Brain microvascular endothelial cell (primary cell): ENCODE measurements around the gene SLC25A48.

ENCODE experiments used
- DNase-seq: peaks from one replicate; pipeline ENCODE4 v3.0.0-alpha.2; 2020
- H3K27ac ChIP-seq: fragments of 250-450 bp; sonication (Bioruptor Pico); 2 replicates; pipeline ENCODE4 v1.5.1; 2020; ENCODE audit warnings: mild to moderate bottlenecking, moderate library complexity
- H3K27me3 ChIP-seq: fragments of 250-450 bp; sonication (Bioruptor Pico); replicated peaks from 2 replicates; pipeline ENCODE4 v1.5.1; 2020; ENCODE audit warnings: mild to moderate bottlenecking
- H3K36me3 ChIP-seq: fragments of 250-450 bp; sonication (Bioruptor Pico); replicated peaks from 2 replicates; pipeline ENCODE4 v1.5.1; 2020; ENCODE audit warnings: mild to moderate bottlenecking
- H3K4me3 ChIP-seq: 2 replicates; pipeline ENCODE4 v1.5.1; 2011; ENCODE audit warnings: low read depth, mild to moderate bottlenecking, control low read depth, low read length, moderate library complexity
- CTCF ChIP-seq: IDR thresholded peaks from 2 replicates; pipeline ENCODE4 v1.5.1; 2011; ENCODE audit warnings: low read depth, mild to moderate bottlenecking, moderate library complexity, low read length, control low read depth, inconsistent platforms; ENCODE audit errors: missing control alignments
- in situ Hi-C: cut with HindIII; loops from 2 replicates; pipeline ENCODE4 v1.10.0; 2017; ENCODE audit warnings: low sequenced_read_pairs, low pct_ligation_motif_present

The SLC25A48 gene

GRCh38 chr5:135866016-135866415 lies 31.6 kb downstream of the SLC25A48 start:
- no peaks in the 10 kb centered on the region for H3K27me3 ChIP-seq
- DNase-seq = no peak
- H3K36me3 ChIP-seq = no peaks in the 10 kb centered on the region
- no peak overlapping the region for H3K27ac ChIP-seq
- in situ Hi-C loops = no loop called here
- TF ChIP-seq CTCF = no peak
- no peak overlapping the region for H3K4me3 ChIP-seq

GRCh38 chr5:135867599-135867998 lies 33.1 kb downstream of the SLC25A48 start:
- Histone ChIP-seq H3K27me3 (no peaks in the 10 kb centered on the region), H3K4me3 (no peak overlapping the region), H3K27ac (no peak overlapping the region), H3K36me3 (no peaks in the 10 kb centered on the region)
- no peak for TF ChIP-seq CTCF
- in situ Hi-C loops = no loop called here
- no peak for DNase-seq

GRCh38 chr5:135868681-135869080 lies 34.2 kb downstream of the SLC25A48 start:
- TF ChIP-seq CTCF = no peak
- Histone ChIP-seq H3K27ac (no peak overlapping the region), H3K36me3 (no peaks in the 10 kb centered on the region), H3K4me3 (no peak overlapping the region), H3K27me3 (no peaks in the 10 kb centered on the region)
- in situ Hi-C loops = no loop called here
- DNase-seq = no peak

- H3K27ac ChIP-seq = no peak overlapping the region
- no peak for TF ChIP-seq CTCF
- no peak overlapping the region for H3K4me3 ChIP-seq
- H3K27me3 ChIP-seq = no peaks in the 10 kb centered on the region
- in situ Hi-C loops = no loop called here
- H3K36me3 ChIP-seq = no peaks in the 10 kb centered on the region
- DNase-seq = no peak
Measured at GRCh38 chr5:135869276-135869675, 34.8 kb downstream of the SLC25A48 start.

DNA sequence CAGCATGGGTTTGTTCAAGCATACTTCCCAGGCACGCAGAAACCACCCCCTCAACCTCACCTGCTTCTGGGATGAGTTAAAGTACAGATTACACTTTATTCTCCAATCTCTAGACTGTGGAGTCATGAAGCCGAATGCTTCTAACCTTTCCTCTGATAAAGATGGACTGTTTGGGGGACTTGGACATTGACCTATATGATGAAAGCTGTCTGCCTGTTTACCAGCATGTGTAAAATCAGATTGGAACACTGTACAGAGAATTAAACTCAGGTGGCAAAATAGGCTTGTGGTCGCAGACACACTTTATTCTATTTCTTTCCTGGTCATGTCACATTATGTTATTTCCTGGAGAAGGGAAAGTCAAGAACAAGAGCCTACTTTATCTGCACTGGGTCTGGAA lies 35.5 kb downstream of the SLC25A48 start:
- in situ Hi-C loops = no loop called here
- H3K4me3 ChIP-seq = no peak overlapping the region
- no peaks in the 10 kb centered on the region for H3K27me3 ChIP-seq
- TF ChIP-seq CTCF = no peak
- DNase-seq = no peak
- no peak overlapping the region for H3K27ac ChIP-seq
- no peaks in the 10 kb centered on the region for H3K36me3 ChIP-seq

GRCh38 chr5:135871268-135871915 lies 36.9 kb downstream of the SLC25A48 start:
- DNase-seq = no peak
- no peaks in the 10 kb centered on the region for H3K27me3 ChIP-seq
- H3K36me3 ChIP-seq = no peaks in the 10 kb centered on the region
- no peak overlapping the region for H3K4me3 ChIP-seq
- TF ChIP-seq CTCF = no peak
- in situ Hi-C loops = no loop called here
- H3K27ac ChIP-seq = no peak overlapping the region
